Measurements from ENCODE around the gene LRRC47.
"Not testable (repeated sequence)": the region's sequence is repeated elsewhere in the genome, so short reads cannot be mapped to it uniquely, and the experiment has no call there.

The LRRC47 gene

DNA sequence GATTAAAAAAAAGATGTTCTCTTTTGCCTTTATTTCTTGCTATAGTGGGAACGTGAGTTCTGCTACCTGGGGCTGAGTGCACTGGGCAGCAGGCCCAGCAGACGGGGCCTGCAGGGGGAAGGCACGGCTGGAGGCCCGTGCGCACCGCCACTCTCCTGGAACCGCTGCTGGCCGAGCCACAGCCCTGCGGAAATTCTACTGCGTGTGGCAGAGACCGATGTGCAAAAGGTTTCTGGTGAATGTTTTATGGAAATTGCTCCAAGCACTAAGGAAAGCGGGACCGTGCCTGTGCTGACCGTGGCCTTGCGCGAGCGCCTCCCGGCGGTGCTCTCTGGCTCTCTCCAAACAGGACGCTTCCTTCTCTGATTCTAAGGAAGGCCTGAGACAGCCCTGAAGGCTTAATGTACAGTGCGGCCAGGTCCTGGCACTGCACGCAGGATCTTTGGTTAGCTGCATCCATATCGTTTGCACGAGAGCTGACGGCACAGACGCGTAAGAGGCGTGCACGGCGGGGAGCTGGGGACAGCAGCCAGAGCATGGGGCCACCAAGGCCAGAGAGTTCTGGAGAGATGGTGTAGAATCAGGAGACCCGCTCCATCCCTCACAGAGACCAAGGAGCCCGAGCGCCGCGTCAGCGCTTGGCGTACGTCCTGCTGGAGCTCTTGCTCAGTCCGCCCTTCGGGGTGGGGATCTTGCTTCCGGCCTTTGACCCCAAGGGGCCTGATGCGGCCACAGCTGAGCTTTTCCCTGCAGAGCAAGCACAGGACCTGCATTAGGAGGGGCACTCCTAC is 18.7 kb upstream of the LRRC47 start:
- no peak for DNase-seq (ENCODE audit: low read depth)

DNA sequence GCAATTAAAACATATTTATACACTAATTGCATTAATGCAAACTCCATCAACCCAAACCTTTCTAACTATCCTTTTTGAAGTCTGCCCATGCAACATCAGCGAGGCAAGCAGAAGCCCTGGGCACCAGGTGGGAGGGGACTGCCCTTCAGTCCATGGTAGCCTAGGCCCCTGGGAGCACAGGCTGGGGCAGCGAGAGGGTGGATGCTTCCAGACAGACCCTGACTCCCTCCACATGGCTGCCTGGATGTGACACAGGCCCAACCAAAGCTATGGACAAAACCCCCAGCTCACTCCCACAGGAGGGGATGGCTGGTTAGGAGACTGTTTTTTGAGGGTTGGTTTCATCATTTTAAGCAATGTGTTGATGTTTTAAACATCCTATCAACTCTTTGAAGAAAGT is 17.8 kb upstream of the LRRC47 start:
- DNase-seq (ENCODE audit: low read depth), result no peak

GRCh38 chr1:3811595-3811911 is 15.3 kb upstream of the LRRC47 start:
- DNase-seq (ENCODE audit: low read depth), result no peak

DNA sequence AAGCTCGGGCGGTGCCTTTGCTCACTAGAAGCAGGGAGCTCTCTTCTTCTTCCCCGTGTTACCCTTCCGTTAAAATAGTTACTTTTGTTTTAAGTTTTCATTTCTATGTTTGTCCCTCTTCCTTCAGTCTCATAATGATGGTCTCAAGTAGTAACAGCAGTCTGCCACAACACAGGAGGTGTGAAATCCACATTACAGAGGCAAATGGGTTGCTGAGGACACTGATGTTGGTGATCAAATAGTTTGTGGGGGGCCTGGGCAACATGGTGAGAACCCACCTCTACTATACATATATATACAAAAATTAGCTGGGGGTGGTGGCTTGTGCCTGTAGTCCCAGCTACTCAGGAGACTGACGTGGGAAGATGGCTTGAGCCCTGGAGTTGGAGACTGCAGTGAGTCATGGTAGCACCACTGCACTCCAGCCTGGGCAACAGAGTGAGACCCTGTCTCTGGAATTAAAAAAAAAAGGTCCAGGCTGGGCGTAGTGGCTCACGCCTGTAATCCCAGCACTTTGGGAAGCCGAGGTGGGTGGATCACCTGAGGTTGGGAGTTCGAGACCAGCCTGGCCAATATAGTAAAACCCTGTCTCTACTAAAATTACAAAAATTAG is 14.0 kb upstream of the LRRC47 start:
- not testable (repeated sequence) for DNase-seq (ENCODE audit: low read depth)

DNA sequence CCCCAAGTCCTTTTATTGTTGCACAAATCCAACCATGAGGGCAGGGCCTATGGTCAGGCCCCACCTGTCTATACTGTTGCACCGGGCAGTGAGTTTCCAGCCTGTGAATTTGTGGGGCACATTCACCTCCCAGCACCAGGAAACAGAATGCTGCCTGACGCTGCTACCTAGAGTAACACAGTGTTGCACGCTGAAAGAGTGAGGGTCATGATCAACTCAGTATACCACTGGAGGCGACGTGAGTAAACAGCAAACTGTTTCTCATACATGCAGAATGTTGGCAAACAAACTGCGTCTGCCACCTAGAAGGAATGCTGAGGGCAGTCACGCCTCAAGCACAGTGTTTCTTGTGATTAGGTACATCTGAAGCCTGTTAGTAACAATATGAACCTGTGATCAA is 13.4 kb upstream of the LRRC47 start:
- no peak for DNase-seq (ENCODE audit: low read depth)

DNA sequence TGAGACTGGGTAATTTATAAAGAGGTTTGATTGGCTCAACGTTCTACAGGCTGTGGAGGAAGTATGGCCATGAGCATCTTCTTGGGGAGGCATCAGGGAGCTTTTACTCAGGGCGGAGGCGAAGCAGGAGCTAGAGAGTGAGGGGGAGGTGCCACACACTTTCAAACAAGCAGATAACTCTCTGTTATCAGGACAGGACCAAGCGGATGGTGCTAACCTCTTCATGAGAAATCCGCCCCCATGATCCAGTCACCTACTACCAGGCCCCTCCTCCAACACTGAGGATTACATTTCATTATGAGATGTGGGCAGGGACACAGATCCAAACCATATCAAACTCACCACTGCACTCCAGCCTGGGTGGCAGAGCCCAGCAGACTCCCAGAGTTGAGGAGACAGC is 11.5 kb upstream of the LRRC47 start:
- no peak for DNase-seq (ENCODE audit: low read depth)

DNA sequence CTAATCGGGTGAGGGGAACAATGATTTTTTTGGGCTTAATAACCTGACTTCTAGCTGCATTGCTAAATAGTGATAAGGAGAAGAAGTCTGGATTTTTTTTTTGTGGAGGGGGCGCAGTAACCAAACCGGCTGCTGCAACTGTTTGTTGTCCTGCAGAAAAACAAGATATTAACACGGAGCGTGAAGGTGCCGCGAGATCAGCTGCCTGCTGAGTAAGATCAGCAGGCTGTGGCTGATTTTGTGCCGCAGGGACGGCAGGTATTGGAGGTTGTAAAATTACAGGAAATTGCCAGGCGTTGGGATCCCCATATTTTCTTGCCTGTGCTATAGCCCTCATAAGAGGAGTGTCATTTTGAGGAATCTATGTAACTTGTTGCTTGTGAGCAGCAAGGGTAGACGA is 8.7 kb upstream of the LRRC47 start:
- DNase-seq (ENCODE audit: low read depth), result no peak

GRCh38 chr1:3804627-3804944 is 8.3 kb upstream of the LRRC47 start:
- DNase-seq (ENCODE audit: low read depth), result not testable (repeated sequence)

- DNase-seq (ENCODE audit: low read depth), result no peak
Observed at GRCh38 chr1:3803905-3804626, 7.8 kb upstream of the LRRC47 start.

DNA sequence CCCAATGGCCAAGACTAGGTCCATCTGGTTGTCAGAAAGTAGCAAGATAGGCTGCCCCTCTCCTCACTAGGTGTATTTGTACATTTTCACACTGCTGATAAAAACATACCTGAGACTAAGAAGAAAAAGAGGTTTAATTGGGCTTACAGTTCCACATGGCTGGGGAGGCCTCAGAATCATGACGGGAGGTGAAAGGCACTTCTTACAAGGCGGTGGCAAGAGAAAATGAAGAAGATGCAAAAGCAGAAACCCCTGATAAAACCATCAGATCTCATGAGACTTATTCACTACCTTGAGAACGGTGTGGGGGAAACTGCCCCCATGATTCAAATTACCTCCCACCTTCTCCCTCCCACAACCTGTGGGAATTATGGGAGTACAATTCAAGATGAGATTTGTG is 4.5 kb upstream of the LRRC47 start:
- not testable (repeated sequence) for DNase-seq (ENCODE audit: low read depth)

DNA sequence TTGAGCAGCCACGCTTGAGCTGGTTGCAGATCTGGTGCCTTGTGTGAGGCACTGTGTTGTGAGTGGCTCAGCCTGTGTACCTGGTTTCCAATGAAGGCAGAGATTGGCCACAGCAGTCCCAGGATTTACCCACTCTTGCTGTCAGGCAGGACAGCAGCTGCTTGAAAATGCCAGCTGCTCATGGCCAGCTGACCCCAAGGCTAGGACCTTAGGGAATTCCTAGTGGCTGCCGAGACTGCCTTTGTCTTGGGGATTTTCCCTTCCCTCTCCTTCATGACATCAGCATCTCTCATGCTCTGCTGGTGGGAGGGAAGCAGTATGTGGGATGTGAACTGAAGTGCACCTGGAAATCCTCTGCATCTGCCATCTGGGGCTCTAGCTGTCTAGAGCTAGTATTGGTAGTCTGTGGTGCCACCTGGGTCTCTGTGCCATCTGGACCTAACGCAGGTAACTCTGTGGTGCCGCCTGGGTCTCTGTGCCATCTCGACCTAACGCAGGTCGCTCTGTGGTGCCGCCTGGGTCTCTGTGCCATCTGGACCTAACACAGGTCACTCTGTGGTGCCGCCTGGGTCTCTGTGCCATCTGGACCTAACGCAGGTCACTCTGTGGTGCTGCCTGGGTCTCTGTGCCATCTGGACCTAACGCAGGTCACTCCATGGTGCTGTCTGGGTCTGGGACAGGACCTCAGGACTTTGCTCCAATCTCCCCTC is 3.8 kb upstream of the LRRC47 start:
- DNase-seq (ENCODE audit: low read depth), result no peak

DNA sequence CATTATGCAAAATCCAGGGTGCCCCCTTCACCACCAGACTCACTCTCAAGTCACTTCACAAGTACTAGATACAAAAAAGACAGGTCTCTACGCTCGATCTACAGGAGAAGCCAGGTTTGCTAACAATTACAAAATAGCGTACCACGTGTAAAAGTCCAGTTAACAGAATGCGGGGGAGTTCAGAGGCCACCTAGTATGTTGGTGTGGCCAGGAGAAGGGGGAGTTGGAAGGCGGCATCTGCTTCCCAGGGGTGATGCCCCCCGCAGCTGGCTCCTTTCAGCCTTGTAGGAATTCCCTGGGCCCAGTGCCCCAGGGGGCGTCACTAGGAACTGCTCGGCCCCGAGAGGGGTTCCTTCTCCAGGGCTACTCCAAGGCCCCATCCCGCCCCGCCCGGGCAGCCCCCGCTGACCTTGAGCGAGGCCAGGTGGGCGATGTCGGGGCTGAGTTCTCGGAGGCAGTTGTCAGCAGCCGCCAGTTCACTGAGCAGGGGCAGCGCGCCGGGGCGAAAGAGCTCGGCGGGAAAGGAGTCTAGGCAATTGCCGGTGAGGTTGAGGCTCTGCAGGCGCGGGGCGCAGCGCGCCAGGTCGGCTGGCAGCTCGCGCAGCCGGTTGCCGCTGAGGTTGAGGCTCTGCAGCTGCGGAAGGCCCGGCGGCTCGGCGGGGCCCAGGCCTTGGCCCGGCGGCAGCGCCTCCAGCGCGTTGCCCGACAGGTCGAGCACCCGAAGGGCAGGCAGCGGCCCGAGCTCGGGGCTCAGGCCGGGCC is 664 bp downstream of the LRRC47 start:
- DNase-seq (ENCODE audit: low read depth), result no peak

GRCh38 chr1:3790952-3791351 is 5.3 kb downstream of the LRRC47 start:
- DNase-seq (ENCODE audit: low read depth), result no peak

DNA sequence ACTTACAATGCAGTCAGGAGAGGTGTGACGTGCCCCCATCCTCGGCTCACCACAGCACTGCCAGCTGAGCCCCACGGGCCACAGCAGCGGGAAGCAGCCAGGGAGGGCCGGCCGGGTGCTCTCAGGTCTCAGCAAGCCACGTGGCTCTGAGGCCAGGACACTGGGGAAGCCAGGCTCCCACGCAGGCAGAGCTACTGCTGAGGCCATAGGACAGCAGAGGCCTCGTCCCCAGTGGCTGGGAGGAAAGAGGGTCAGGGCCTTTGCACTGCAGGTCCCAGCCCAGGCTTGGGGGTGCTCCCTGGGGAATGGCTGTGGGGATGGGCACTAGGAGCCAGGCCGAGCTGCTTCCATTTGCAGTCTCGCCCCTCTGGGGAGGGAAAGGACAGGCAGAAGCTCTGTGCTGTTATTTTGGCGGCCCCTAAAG is 5.8 kb downstream of the LRRC47 start:
- no peak for DNase-seq (ENCODE audit: low read depth)

GRCh38 chr1:3789421-3790300 is 6.6 kb downstream of the LRRC47 start:
- no peak for DNase-seq (ENCODE audit: low read depth)

DNA sequence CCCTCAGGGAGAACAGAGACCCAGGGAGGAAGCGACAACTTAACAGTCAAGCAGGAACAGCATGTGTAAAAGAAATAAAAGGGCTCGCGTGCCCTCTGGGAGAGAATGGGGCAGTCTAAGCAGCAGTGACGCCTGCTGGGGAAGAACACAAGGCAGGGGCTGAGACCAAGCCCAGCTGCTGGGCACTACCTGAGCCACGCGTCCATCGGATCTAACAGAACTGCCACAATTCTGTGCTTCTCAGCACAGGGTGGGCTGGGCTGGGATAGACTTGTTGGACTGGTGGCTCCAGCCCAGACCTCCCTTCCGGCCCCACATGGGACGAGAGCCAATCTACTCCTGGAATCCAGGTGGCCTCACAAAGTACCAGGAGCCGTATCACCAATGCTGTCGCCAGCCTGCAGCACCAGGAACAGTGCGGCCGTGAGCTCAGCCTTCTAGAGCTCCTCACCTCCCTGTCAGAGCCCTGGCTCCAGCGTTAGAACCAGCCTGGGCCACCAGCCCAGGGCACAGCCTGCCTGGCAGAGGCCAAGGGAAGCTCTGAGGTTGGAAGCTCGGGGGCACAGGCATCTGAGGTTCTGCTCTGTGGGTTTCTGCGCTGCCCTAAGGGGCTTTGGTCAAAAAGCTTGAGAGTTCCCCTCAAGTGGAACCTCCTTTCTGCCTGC is 7.4 kb downstream of the LRRC47 start:
- no peak for DNase-seq (ENCODE audit: low read depth)

DNA sequence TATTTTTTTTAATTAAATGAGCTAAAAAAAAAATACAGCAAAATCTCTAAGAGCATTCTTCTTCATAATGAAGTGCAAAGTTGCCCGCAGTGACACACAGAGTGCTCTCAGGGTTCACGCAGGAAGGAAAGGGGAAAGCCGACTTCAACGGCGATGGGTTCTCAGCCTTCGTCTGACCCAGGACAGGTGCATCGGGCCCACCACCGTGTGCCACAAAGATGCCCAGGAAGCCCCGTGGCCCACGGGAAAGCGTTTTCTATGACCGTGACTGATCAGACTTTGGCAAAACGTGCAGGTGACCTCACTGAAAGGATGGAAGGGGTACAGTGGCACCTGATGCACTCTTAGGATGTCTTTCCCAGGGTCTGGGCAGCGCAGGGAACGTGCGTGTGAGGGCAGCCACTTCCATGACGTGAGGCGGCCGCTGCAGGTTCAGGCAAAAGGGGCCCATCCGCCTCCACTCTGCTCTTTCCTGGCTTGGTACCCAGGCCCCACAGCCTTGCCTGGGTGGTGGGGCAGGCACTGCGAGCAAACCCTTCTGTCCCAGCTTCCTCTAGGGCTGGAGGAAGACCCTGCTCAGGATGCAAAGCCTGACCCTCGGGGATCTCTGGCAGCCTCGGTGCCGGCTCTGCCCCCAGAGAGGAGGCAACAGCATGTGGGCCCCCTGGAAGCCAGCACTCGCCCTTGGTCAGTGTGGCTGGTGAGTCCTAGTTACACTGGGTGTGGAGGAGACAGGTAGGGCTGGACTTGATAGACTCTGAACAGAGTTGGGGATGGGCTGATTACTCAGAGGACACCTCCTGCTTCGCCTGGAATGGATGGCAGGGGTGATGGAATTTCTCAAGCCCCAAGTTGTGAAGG is 8.3 kb downstream of the LRRC47 start:
- DNase-seq (ENCODE audit: low read depth), result no peak

- DNase-seq (ENCODE audit: low read depth), result no peak
Observed at GRCh38 chr1:3787349-3787715, 9.0 kb downstream of the LRRC47 start.

- no peak for DNase-seq (ENCODE audit: low read depth)
Observed at GRCh38 chr1:3786468-3787348, 9.6 kb downstream of the LRRC47 start.
